GM19025 (cell line): ENCODE results near the gene KAT2A.

Experiments used
- ATAC-seq: cut with Tn5 transposase; IDR thresholded peaks from one replicate; pipeline ENCODE4 v1.9.1; 2021; ENCODE audit warnings: mild to moderate bottlenecking, low read depth, moderate library complexity; ENCODE audit not compliant: unreplicated experiment

KAT2A gene

DNA sequence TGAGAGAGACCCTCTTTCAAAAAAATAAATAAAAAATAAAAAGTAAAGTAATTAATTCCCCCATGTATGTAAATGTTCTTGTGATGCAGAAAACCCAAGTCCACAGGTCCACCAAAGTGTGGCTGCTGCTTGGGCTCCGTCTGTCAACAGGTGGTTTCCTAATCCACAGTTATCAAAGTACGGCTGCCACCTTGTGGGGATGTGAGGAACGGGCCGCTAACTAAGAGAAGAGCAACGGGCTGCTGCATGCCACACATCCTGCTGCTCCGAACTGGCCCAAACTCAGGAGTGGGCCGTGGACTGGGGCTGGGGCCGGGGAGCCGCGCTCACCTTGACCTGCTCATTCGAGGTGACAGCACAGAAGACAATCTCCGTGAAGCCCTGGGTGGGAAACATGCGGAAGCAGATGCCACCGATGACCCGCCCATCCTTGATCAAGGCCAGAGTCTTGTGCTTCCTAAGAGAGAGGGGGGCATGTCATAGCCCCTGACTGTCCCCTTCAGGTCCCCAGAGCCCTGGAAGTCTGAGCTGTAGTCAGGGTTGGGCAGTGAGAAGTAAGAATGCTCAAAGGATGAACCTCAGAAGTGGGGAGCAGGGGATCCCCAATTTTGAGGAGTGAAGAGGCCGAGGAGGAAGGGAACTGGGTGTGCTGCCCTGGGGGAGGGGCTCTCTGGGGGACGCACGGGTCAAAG is 4.3 kb downstream of the KAT2A start:
- ATAC-seq = no peak

DNA sequence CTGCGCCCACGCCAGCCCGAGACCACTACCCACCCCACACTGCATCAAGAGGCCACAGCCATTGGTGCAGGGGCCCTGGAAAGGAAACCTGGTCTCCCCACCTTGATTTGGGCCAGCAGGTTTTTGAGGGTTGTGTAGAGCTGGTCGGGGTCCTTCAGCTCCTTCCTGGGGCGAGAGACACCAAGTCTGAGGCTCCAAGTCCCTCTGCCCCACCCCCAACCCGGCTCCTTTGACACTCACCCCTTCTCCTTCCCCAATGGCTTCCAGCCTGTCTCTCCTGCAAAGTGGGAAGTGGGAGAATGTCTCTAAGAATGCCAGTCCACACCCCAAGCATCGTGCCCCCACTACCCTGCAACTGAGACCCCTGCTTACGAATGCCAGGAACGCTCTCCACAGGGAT is 7.0 kb downstream of the KAT2A start:
- ATAC-seq = no peak

DNA sequence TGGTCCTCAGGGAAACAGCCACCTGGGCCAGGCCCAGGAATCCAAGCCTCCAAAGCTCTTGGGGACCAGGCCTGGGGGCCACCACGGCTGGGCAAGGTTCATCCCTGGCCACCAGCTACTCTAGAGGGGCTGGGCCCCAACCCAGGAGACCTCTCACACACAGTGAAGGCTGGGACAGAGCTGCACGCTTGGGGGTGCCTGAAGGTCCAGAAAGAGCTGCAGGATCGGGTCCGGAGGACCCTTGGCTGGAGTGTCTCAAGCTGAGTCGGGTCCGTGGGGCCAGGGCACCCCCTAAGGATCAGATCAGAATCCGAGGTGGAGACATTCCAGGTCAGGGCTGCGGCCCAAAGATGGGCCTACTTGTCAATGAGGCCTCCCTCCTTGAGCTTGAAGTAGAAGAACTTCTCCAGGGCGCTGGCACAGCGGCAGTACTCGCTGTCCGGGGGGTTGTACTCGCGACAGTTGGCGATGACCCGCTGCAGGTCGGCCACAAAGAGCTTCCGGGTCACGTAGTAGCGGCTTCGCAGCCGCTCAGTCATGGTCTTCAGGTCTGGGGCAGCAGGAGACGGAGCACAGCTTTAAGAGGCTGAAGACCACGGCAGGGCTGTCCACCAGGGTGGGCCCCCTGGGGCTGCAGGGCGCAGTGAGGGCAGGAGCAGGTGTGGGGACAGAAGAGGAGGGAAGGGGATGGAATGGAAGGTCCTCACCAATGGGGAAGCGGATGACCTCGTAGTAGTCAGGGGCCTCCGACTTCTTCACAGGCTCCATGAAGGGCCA is 7.7 kb downstream of the KAT2A start:
- no peak for ATAC-seq

DNA sequence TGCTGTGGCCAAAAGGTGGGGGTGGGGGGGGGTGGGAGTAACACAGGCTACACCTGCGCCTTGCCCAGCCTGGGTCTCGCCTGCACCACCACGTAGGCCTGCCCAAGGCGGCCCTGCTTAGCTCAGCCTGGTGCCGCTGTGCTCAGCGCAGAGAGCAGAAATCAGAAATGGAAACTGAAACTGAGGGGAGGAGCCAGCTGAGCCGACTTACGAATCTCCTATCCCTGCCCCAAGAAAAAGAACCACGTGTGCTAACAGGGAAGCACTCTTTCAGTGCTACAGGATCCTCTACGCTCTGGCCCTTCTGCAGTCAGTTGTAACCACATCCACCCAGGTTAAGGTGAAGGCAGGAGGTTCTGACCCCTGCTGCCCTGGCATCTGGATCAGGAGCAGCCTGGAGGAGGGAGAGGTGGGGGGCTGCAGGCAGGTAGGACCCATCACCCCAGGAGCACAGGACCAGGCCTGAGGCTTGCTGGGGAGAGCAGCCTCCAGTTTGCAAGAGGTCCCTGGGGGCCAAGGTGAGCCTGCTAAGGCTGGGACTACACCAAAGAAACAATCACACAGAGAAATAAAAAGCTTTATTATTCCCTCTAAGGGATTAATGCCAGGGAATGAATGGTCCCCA is 8.5 kb downstream of the KAT2A start, which contains the start of gene DHX58:
TSS of gene DHX58 (minus strand) at position 163 of the 625 bp plus-strand sequence. CDS start 822 bp downstream, outside the sequence.
- ATAC-seq = peak; percentile 65

DNA sequence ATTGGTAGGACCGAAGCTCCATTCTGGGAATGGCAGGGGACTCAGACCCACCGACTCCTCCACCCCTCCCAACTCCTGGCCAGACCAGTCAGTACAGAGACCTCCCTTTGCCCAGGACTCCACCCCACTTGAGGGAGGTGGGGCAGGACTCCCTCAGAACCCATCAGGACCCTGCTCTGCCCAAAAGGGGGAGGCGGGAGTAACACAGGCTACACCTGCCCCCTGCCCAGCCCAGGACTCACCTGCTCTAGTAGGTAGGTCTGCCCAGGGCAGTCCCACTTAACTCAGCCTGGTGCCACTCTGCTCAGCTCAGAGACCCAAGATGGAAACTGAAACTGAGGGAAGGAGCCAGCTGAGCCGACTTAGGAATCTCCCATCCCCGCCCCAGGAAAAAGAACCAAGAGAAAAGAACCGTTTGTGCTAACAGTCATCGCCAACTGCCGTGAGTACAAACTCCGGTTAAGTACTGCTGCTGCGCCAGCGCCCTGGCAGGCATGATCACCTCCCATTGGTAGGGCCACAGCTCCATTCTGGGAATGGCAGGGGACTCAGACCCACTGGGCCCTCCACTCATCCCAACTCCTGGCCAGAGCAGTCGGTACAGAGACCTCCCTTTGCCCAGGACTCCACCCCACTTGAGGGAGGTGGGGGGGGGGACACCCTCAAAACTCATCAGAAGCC is 9.2 kb downstream of the KAT2A start:
- ATAC-seq = no peak

DNA sequence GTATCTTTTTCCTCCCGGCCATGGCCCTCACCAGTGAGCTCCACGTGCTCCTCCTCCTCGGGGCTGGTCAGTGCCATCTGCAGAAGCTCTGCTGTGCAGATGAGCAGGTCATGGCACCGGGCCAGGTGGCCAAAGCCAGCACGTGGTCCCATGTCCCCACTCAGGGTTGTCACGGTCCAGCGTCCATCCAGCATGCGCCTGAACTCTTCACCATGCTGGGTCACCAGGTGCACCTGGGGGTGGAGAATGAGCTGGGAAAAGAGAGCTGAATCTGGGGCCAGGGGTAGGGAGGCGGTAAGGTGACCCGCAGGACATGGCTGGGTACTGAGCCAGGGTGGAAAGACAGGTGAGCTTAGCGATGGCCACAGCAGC is 9.9 kb downstream of the KAT2A start:
- ATAC-seq = no peak

DNA sequence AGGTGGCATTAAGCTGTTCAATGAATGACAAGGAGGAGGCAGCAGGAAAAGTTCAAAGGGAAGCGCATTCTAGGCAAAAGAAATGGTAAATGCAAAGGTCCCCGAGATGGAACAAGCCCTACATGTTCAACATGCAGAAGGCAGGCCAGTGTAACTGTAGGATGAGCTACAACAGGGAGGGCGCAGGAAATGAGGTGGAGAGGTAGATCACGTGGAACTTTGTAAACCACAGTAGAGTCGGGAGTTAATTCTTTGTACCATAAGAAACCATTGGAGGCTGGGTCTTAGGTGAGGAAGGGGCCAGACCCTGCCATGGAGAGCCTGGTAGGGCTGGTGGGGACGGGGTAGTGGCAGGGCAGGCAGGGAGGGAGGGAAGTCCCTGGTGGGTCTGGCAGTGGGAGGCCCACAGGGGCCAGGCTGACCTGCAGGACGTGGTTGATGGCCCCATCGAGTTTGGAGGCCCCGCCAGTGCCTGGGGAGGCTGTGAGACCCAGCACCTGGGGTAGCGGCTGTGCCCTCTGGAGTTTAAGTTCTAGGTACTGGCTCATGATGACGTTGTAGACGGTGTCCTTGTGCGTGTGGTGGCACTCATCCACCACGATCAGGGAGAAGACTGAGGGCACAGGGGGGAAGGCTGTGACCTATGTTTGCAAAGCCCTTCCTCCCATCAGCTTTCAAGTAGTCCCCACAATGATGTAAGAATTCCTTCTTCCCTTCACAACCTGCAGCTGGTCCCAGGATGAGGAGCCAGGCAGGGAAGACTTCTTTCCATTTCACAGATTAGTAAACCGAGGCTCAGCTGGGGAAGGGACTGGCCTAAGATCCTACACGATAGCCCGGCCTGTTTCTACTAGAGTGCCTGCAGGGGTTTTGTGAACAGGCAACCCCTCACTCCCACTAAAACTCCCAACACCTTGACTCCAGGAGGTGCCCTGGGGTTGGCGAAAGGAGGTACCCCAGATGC is 10.6 kb downstream of the KAT2A start:
- ATAC-seq = no peak

DNA sequence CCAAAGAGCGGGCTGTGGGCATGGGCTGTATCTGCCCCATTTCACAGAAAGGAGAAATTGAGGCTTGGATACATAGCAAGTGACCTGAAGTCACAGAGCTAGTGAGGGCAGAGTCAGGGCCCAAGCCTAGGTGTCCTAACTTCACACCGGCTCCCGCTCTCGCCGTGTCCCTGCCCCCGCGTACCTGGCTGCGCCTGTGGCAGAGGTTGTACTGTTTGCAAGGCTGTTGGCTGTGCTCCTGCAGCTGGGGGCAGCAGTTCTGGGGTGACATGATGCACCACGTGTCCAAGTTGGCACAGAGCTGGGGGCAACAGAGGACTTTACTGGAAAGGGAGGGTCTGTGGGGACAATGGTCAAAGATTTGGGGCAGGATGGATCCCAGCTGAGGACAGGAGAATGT is 12.1 kb downstream of the KAT2A start:
- no peak for ATAC-seq

DNA sequence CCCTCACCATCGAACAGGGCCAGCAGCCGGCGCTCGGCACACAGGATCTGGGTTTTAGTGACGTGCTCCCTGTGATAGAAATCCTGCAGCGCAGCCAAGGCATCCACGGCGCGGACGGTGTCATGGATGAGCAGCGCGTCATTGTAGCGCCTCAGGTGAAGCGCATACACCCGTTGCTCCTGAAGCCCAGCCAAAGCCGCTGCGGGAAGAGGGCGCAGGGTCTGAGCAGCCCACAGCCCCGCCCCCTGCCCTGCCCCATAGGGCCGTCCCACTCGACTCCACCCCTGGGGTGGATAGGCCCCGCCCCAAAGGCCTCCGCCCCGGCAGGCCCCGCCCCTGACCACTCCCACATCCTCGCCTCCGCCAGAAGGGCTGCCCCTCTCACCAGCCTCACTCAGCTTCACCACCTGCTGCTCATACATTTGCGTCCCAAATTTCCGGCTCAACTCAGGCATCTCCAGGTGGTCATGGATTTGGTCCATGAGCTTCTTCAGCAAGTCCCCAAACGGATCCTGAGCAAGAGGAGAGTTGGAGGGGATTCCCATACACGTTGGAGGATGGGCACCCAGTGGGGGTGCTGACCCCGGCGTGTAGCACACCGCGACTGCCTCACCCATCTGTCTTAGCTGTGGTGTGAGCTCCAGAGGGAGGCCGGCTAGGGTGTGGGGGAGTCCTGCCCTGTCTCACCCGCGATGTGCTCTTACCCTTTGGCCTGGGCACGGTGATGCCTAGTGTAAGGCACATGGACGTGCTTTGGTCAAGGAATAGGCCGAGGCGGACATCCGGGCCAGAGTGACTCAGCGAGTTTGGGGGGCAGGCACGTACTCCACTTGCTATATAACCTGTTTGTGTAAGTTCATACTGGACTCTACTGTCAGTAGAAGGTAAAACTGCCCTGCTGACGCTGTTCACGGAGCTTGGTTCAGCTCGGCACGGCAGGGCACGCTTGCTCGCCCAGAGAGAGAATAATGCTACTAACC is 13.3 kb downstream of the KAT2A start:
- ATAC-seq = peak; percentile 63

DNA sequence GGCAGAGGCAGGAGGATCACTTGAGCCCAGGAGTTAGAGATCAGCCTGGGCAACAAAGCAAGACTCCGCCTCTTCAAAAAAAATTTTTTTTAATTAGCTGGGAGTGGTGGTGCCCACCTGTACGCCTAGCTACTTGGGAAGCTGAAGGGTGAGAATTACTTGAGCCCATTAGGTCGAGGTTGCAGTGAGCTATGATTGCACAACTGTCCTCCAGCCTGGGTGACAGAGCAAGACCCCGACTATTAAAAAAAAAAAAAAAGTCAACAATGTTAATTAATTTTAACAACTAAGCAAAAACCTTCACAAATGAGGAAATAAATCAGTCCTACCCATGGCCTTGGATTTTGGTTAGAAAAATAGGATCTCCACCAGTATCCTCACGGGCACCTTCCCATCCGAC is 14.0 kb downstream of the KAT2A start:
- no peak for ATAC-seq

DNA sequence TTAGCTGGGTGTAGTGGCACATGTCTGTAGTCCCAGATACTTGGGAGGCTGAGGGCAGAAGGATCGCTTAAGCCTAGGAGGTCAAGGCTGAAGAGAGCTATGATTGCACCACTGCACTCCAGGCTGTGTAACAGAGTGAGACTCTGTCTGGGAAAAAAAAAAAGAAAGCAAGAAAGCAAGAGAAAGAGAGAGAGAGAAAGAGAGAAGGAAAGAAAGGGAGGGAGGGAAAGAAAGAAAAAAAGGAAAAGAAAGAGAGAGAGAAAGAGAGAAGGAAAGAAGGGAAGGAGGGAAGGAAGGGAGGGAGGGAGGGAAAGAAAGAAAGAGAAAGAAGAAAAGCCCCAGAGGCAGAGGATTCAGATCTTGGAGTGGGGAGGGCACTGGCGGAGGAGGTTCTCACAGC is 15.2 kb downstream of the KAT2A start:
- ATAC-seq = no peak

DNA sequence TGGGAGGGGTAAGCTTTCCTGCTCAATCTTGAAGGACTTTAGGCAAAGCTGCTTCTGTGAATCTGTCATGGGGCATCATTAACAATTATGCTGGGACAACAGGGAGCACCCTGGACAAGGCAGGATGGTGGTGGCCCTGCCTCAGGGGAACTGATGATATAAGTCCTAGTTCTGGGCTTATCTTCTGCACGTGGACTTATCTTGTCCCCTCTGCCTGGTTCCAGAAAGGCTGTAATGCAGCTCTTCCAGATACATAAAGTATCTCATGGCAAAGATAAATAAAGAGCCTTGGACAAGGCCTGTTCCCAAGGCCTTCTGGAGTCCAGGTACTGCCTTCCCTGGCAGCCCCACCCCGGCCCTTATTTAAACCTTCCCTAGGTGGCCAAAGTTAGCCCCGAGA is 16.9 kb downstream of the KAT2A start:
- no peak for ATAC-seq

DNA sequence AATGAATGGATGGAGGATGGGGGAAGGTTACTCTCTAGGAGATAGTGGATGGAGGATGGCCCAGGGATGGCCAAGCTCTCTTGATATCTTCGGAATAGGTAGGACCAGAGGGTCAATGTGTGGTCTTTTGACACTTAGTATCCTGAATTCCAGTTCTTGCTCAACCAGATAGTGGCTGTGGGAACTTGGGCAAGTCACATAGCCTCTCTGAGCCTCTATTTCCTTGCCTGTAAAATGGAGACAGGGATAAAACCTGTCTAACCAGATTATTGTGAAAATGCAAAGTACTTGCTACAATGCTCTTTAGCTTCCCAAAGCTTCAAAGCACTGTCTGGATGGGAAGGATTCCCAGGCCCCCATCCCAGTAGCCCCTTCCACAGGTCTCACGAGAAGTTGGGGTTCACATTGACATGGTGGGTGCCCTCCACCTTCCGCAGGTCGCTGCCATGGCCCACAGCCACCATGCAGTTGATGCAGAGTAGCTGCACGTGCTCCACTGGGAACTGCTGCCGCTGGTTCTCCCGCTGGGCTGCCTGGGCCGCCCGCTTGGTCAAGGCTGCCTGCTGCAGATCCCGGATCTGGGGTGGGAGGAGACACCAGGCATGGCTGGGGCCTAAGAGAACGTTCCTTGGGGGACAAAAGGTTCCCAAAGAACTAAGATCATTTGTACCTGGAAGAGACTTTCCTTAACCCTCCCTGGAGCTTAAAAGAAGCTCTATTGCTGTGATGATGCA is 17.8 kb downstream of the KAT2A start:
- no peak for ATAC-seq

DNA sequence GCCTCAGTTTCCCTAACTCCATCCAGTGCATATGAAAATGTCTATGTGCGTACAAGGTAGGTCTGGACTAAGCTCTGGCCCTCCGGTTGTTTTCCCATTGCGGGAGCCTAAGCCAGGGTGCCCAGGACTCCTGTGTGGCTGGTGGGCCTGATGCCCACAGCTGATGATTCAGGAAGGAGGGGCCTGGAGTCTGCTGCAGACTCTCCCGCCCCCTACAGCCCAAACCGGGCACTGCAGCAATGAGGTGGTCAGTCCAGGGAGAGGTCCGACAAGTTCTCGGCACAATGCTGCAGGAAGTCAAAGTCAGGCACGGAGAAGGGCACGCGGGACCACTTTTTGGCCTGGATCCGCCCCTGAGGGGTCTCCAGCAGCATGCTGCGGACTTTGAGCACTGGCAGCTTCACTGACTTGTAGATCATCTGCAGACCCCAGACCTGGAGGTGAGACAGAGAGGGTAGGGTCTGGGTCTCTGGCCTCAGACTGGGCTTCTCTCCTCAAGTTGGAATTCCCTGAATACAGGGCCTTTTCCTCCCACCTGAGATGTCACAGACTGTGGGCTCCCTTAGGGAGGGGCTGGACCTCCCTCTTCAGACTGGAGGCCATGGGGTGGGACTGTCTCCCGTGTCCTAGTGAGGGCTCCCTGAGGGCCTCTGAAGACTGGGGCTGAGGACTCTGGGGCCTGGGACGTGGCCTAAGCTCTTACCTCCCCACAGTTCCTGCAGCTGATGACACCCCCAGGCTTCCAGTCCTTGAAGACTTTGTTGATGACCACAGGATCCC is 19.5 kb downstream of the KAT2A start:
- no peak for ATAC-seq

DNA sequence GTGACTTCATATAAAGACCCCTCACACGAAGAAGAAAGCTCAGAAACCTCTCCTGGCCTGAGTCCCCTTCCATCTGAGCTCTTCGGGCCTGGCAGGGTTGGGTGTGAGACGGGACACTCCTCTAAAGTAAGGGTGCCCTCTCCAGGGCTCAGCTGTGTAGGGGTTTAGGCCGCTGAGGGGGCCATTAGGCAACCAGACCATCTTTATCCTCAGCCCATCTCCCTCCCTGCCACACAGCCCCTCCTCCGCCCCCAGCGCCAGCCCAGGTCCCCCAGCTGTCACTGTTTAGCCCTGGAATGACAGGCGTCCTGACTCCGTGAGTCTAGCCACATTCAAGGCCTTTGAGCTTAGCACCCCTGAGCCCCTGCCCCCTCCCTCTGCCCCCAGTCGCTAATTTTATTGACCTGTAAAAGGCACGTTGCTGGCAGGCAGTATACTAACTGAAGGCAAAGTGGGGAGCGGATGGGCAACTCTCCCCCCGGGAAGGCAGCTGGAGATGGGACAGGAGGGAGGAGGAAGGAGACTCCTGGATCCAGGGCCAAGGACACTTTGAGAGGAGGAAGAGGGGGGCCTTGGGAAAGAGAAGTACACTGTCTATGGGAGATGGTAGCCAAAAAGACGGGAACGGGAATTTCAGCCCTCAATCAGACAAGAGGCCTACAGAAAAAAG is 22.3 kb downstream of the KAT2A start:
- ATAC-seq = no peak

DNA sequence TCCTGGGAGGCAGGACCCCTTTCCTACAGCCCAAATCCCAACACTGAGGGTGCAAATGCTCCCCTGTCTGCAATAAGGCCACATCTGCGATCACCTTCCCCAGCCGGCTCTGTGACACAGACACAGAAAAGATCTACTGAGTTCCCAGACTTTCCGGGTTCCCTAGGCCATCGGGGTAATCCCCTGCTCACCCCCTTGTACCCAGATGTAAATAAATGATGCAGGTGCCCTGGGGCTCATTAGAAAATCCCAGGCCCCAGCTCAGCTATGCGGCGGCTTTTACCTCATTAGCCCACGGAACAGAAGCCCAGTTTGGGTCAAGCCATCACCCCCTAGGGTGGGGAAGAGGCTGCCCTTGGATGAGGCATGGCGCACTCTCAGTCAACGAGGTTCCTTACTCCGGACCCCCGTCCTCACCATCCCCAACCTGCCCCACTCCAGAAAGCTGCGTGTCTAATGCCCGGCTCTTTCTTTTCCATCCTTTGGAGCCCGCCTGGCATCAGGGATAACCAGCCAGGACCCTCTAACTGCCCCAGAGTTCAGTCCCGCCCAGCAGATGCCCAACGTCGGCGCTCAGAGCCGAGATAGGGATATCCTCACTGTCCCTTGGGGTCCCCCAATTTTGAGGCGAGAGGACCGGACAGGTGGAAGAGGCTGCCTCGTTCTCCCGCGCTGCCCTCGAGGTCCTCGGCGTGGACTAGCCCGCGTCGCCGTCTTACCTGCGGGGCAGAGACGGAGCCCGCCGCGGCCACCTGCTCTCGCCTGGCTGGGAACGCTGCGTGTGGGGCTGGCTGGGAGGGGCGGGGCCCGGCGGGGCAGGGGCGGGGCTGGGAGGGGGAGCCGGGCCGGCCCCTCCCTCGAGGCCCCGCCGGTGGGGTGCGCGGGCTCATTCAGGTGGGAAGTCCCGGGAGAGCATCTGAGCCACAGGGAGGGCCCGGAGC is 23.2 kb downstream of the KAT2A start, which contains the start of gene ZNF385C:
TSS of gene ZNF385C (minus strand) at position 783 of the 941 bp plus-strand sequence. CDS start 35,417 bp downstream, outside the sequence.
- no peak for ATAC-seq
